Endothelial cell of umbilical vein (primary cell): Measurements from ENCODE around the gene SYNGR3. TPM values are rescaled to one million over a fixed set of nuclear protein-coding genes. Genes with fewer than 3 reads are reported as not detected.

Experiments used
- BruUV-seq: library from RNA; stranded (reverse); fragments of 400-500 nt; replicated peaks from 2 replicates; lab custom pipeline; 2021; lab: Mats Ljungman, UMichigan
- CTCF ChIA-PET: fragments of 300-600, 350-600 bp; sonication (Branson Sonifier 250); formaldehyde crosslinking; loops from one replicate; lab custom pipeline; 2021; ENCODE audit warnings: antibody characterized with exemption, inconsistent platforms; lab: Charles Lee
- POLR2A ChIA-PET: fragments of 300-600, 350-600 bp; sonication (Branson Sonifier 250); formaldehyde crosslinking; loops from one replicate; lab custom pipeline; 2021; ENCODE audit warnings: antibody characterized with exemption, inconsistent platforms; lab: Charles Lee
- DNase-seq: peaks from one replicate; pipeline ENCODE4 v3.0.0-alpha.2; 2011; ENCODE audit warnings: low read depth, low spot score
- FAIRE-seq: peaks from 2 replicates; lab custom pipeline; 2011; peaks lifted over from hg19 to GRCh38; lab: Jason Lieb, UNC
- H2AFZ ChIP-seq: 2 replicates; pipeline ENCODE4 v1.6.0; 2012; ENCODE audit warnings: low read depth, low read length, control low read depth, inconsistent platforms
- H3K27ac ChIP-seq: 2 replicates; pipeline ENCODE4 v1.5.1; 2011; ENCODE audit warnings: low read depth, mild to moderate bottlenecking, control low read depth, low read length, moderate library complexity; ENCODE audit not compliant: insufficient read depth
- H3K27me3 ChIP-seq, 2 experiments: 2 replicates each; pipeline versions ENCODE4 v1.6.0 to v1.6.1; 2011; ENCODE audit warnings: low read length in 2 of 2, mixed read lengths in 1 of 2; ENCODE audit not compliant: control insufficient read depth in 2 of 2, insufficient read depth in 2 of 2
- H3K36me3 ChIP-seq, 2 experiments: 2 replicates in 1 of 2; 3 replicates in 1 of 2; pipeline ENCODE4 v1.5.1; 2011; ENCODE audit warnings: low read length in 2 of 2, mild to moderate bottlenecking in 1 of 2, moderate library complexity in 1 of 2; ENCODE audit not compliant: control insufficient read depth in 2 of 2, insufficient read depth in 2 of 2; ENCODE audit errors: extremely low read depth in 1 of 2
- H3K4me1 ChIP-seq: 3 replicates; pipeline ENCODE4 v1.5.1; 2011; ENCODE audit warnings: mild to moderate bottlenecking, low read length; ENCODE audit not compliant: control insufficient read depth, insufficient read depth; ENCODE audit errors: extremely low read depth
- H3K4me2 ChIP-seq: 2 replicates; pipeline ENCODE4 v1.6.1; 2011; ENCODE audit warnings: low read length, control low read depth, mixed read lengths; ENCODE audit not compliant: insufficient read depth
- H3K4me3 ChIP-seq, 3 experiments: fragments of 200-600 bp in 1 of 3; sonication (generic), shearing (Covaris generic) in 1 of 3; replicated peaks in 1 of 3; 2 replicates each; pipeline ENCODE4 v1.5.1; 2011 to 2016; ENCODE audit warnings: control low read depth in 3 of 3, low read length in 3 of 3, mild to moderate bottlenecking in 2 of 3, inconsistent platforms in 1 of 3, low read depth in 1 of 3, moderate library complexity in 1 of 3; ENCODE audit not compliant: insufficient read depth in 1 of 3
- H3K79me2 ChIP-seq: 2 replicates; pipeline ENCODE4 v1.6.0; 2012; ENCODE audit warnings: low read length, inconsistent platforms; ENCODE audit not compliant: control insufficient read depth, insufficient read depth
- H3K9ac ChIP-seq: replicated peaks from 2 replicates; pipeline ENCODE3; 2011; ENCODE audit warnings: low read length, control low read depth; ENCODE audit not compliant: insufficient read depth; ENCODE audit errors: extremely low read depth
- H3K9me1 ChIP-seq: replicated peaks from 3 replicates; pipeline ENCODE4 v1.6.0; 2011; ENCODE audit warnings: mild to moderate bottlenecking, low read length; ENCODE audit not compliant: control insufficient read depth, insufficient read depth; ENCODE audit errors: extremely low read depth
- H3K9me3 ChIP-seq: replicated peaks from 2 replicates; pipeline ENCODE4 v1.5.1; 2012; ENCODE audit warnings: low read length, inconsistent platforms; ENCODE audit not compliant: control insufficient read depth, insufficient read depth
- H4K20me1 ChIP-seq: replicated peaks from 2 replicates; pipeline ENCODE3; 2011; ENCODE audit warnings: mild to moderate bottlenecking, low read length; ENCODE audit not compliant: control insufficient read depth, insufficient read depth; ENCODE audit errors: extremely low read depth
- CTCF ChIP-seq, 2 donors: IDR thresholded peaks; 1 replicate in 1 of 2; 2 replicates in 1 of 2; pipeline ENCODE4 v1.5.1; 2011; ENCODE audit warnings: low read length in 2 of 2, mild to moderate bottlenecking in 2 of 2, moderate library complexity in 2 of 2, control low read depth in 1 of 2, inconsistent platforms in 1 of 2, low read depth in 1 of 2; ENCODE audit not compliant: insufficient read depth in 1 of 2; ENCODE audit errors: extremely low read depth in 1 of 2
- EZH2 ChIP-seq: IDR thresholded peaks from 2 replicates; pipeline ENCODE4 v1.6.1; 2012; ENCODE audit warnings: borderline replicate concordance, low read depth, mild to moderate bottlenecking, moderate library complexity, low read length, inconsistent platforms; ENCODE audit not compliant: severe bottlenecking
- FOS ChIP-seq: IDR thresholded peaks from 2 replicates; pipeline ENCODE4 v1.6.1; 2011; ENCODE audit warnings: mild to moderate bottlenecking, low read length, moderate library complexity, borderline replicate concordance; ENCODE audit not compliant: insufficient read depth
- dilution Hi-C: fragments of 300-500 bp; cut with MboI; formaldehyde crosslinking; loops from one replicate; pipeline ENCODE4 v1.15.0; 2019; ENCODE audit warnings: low sequenced_read_pairs; ENCODE audit not compliant: extremely low pct_ligation_motif_present
- intact Hi-C: fragments of 100-400 bp; cut with micrococcal nuclease; formaldehyde crosslinking; loops from one replicate; pipeline ENCODE4 v1.10.0; 2022
- polyA plus RNA-seq, 4 experiments: library from polyadenylated mRNA; depleted of rRNA in 3 of 4; stranded (reverse) in 3 of 4; unstranded in 1 of 4; fragments of >200 nt; gene quantifications; 2 replicates each; pipeline versions ENCODE4 v1.2.1 to v1.2.3, GENCODE V29; 2011 to 2012; ENCODE audit warnings: missing spikeins in 1 of 4
- total RNA-seq: library from RNA; stranded (reverse); gene quantifications from 2 replicates; pipeline ENCODE4 v1.2.3, GENCODE V29; 2021
- TF ChIP-seq, protein P1 (sequence below): IDR thresholded peaks from 2 replicates; pipeline ENCODE4 v1.6.1; 2011; ENCODE audit not compliant: insufficient read depth, insufficient read length

SYNGR3 gene
- total and polyA plus RNA-seq, 2 donors (not counting 3 experiments of a cell fraction or from before 2014, with no cell fraction given) = 0.95 to 1.4 TPM

- no peaks in the 10 kb centered on the region for H3K27me3 ChIP-seq
- CTCF ChIA-PET = interaction anchor here (1.0 kb wide), 1 partner anchor 199 kb away, joined by 3 read pairs; no protein-coding TSS in a partner anchor
- no peak overlapping the region for H3K4me2 ChIP-seq
- dilution Hi-C loops = no loop called here
- POLR2A ChIA-PET = no interaction called here
- DNase-seq (no peak), FAIRE-seq (no peak)
- H3K4me1 ChIP-seq = peaks cover 12% of the 10 kb centered on the region
- H3K4me3 ChIP-seq = peak overlapping the region in 1 of 3 experiments; percentile 1
- no peaks in the 10 kb centered on the region for H3K79me2 ChIP-seq
- no peaks in the 10 kb centered on the region for H4K20me1 ChIP-seq
- intact Hi-C loops = loop anchor here (2.0 kb wide), 1 partner anchor 13 kb away; no protein-coding TSS in a partner anchor
- H3K9ac ChIP-seq = no peak overlapping the region
- TF ChIP-seq FOS (no peak), EZH2 (no peak), CTCF (IDR thresholded peaks at IDR 0.05; ENCODE audit: extremely low read depth in 1 of 2, insufficient read depth in 1 of 2, low read depth in 1 of 2, low read length in 2 of 2) (peak in 1 of 2 donors; percentile 8)
- TF ChIP-seq, protein P1, sequence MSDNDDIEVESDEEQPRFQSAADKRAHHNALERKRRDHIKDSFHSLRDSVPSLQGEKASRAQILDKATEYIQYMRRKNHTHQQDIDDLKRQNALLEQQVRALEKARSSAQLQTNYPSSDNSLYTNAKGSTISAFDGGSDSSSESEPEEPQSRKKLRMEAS = no peak
- no peaks in the 10 kb centered on the region for H3K9me3 ChIP-seq
- H3K27ac ChIP-seq = no peak overlapping the region
- no TSS peak for BruUV-seq
- H2AFZ ChIP-seq = no peak overlapping the region
- H3K36me3 ChIP-seq = peaks cover 0 to 15% of the 10 kb centered on the region in 2 experiments
- no peaks in the 10 kb centered on the region for H3K9me1 ChIP-seq
Observed at GRCh38 chr16:1941162-1942046, 48.4 kb upstream of the SYNGR3 start.
